ENCODE measurements around the gene NLRC3.

DNA sequence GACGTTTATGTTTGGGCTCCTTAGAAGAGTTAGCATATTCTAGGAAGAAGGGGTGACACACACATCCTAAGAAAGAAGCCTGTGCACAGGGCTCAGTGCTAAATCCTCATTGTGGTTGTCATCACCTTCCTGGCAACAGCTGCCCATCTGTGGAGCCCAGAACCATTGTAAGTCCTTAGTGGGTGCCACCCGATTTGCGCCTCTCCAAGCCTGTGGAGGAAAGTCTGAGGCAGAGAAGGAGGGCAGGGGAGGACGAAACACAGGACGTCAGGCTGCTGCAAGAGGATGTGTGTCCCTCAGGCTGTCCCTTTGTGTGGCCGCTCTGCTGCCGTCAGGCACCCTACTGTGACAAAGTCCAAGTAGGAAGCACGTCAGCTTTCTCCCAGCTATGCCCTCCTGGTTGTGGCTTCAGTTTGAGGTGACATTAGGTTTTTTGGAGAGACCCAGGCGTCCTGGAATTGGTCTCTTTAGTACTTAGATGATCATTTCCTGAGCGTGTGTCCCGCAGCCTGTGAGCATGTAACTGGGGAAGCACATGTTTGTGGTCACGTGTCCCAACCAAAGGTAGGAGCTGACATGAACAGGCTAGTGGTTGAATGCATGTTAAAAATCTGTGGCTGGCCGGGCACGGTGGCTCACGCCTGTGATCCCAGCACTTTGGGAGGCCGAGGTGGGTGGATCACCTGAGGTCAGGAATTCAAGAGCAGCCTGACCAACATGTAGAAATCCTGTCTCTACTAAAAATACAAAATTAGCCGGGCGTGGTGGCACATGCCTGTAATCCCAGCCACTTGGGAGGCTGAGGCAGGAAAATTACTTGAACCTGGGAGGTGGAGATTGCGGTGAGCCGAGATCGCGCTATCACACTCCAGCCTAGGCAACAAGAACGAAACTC, 65.7 kb downstream of the NLRC3 start:
- TF ChIP-seq FOXK1 (CRISPR knock-in tag; IDR thresholded peaks at IDR 0.05) (no peak), CTCF (IDR thresholded peaks at IDR 0.05) (no peak)
